DND-41 (cell line): ENCODE measurements around the gene FOXP4.

Experiments
- ATAC-seq: fragments of 200-7000 bp; cut with Tn5 transposase; 3 replicates; pipeline ENCODE4 v1.9.1; 2021; ENCODE audit warnings: low read depth; ENCODE audit not compliant: insufficient read depth
- DNase-seq: peaks from one replicate; pipeline ENCODE4 v3.0.0-alpha.2; 2020
- H2AFZ ChIP-seq: 2 replicates; pipeline ENCODE4 v1.6.0; 2012; ENCODE audit warnings: low read depth, low read length
- H3K27ac ChIP-seq: 2 replicates; pipeline ENCODE4 v1.5.1; 2012; ENCODE audit warnings: low read length, inconsistent platforms
- H3K27me3 ChIP-seq: fragments of 200-600 bp; sonication (generic); 2 replicates; pipeline ENCODE4 v1.6.0; 2012; ENCODE audit warnings: low read length, mild to moderate bottlenecking, inconsistent platforms; ENCODE audit not compliant: insufficient read depth, poor library complexity
- H3K36me3 ChIP-seq: 2 replicates; pipeline ENCODE4 v1.5.1; 2012; ENCODE audit warnings: low read length, inconsistent platforms; ENCODE audit not compliant: insufficient read depth
- H3K4me1 ChIP-seq: 2 replicates; pipeline ENCODE4 v1.5.1; 2012; ENCODE audit warnings: mild to moderate bottlenecking, low read length; ENCODE audit not compliant: insufficient read depth
- H3K4me2 ChIP-seq: 2 replicates; pipeline ENCODE4 v1.6.0; 2012; ENCODE audit warnings: mild to moderate bottlenecking, moderate library complexity, low read length, inconsistent platforms; ENCODE audit not compliant: insufficient read depth
- H3K4me3 ChIP-seq, 2 experiments: fragments of 200-600 bp in 1 of 2; shearing (Covaris generic) in 1 of 2; 2 replicates each; pipeline ENCODE4 v1.5.1; 2012 to 2016; ENCODE audit warnings: inconsistent platforms in 2 of 2, low read length in 2 of 2, mild to moderate bottlenecking in 2 of 2, low read depth in 1 of 2, moderate library complexity in 1 of 2
- H3K79me2 ChIP-seq: 2 replicates; pipeline ENCODE4 v1.6.0; 2012; ENCODE audit warnings: low read length, inconsistent platforms; ENCODE audit not compliant: insufficient read depth
- H3K9ac ChIP-seq: 2 replicates; pipeline ENCODE4 v1.6.0; 2012; ENCODE audit warnings: low read depth, mild to moderate bottlenecking, inconsistent platforms, low read length, moderate library complexity
- H3K9me3 ChIP-seq: 2 replicates; pipeline ENCODE4 v1.5.1; 2012; ENCODE audit warnings: low read length, moderate library complexity, mild to moderate bottlenecking, inconsistent platforms; ENCODE audit not compliant: insufficient read depth, severe bottlenecking
- H4K20me1 ChIP-seq: 2 replicates; pipeline ENCODE4 v1.6.0; 2012; ENCODE audit warnings: low read length; ENCODE audit not compliant: insufficient read depth
- CTCF ChIP-seq: IDR thresholded peaks from 2 replicates; pipeline ENCODE4 v1.5.1; 2012; ENCODE audit warnings: borderline replicate concordance, low read length, moderate library complexity, mild to moderate bottlenecking; ENCODE audit not compliant: poor library complexity, severe bottlenecking; ENCODE audit errors: extremely low read depth
- EZH2 ChIP-seq: IDR thresholded peaks from 3 replicates; pipeline ENCODE4 v1.6.1; 2012; ENCODE audit warnings: borderline replicate concordance, low read depth, mild to moderate bottlenecking, moderate library complexity, low read length, inconsistent platforms; ENCODE audit not compliant: severe bottlenecking

FOXP4 gene

DNA sequence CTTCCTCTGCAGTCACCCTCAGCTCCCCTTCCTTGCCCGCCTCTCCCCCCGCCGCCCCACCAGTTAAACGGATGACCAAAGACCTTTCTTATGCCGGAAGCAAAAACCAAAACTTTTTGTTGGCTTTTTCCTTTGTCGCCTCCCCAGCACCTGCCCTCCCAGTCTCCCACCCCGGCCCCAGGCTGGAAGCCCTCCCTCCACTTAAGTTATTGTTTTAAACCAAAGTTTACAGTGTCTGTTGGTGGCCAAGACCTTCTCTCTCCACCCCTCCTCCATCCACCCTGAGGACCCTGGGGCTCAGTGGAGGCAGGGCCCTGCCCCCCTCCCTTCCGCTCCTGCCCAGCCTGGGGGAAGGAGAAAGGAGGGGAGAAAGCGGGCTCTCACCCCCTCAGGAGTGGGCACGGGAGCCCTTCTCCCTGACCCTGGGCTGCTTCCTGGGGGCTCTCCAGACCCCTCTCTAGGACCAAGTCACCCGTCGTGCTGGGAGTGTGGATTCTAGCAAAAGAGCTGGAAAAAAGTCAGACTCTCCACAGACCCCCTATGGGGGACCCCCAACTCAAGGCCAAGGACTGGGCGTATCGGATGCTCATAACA lies 53.8 kb downstream of the FOXP4 start:
- ATAC-seq (no peak), DNase-seq (no peak)
- H4K20me1 ChIP-seq = no peaks in the 10 kb centered on the region
- H3K9ac ChIP-seq = no peak overlapping the region
- H2AFZ ChIP-seq = no peak overlapping the region
- no peaks in the 10 kb centered on the region for H3K79me2 ChIP-seq
- no peaks in the 10 kb centered on the region for H3K9me3 ChIP-seq
- H3K27ac ChIP-seq = no peak overlapping the region
- no peak for TF ChIP-seq EZH2
- no peak for TF ChIP-seq CTCF
- peaks cover 13% of the 10 kb centered on the region for H3K4me1 ChIP-seq
- H3K27me3 ChIP-seq = no peaks in the 10 kb centered on the region
- H3K4me3 ChIP-seq = no peak overlapping the region
- peaks cover 31% of the 10 kb centered on the region for H3K36me3 ChIP-seq
- no peak overlapping the region for H3K4me2 ChIP-seq

DNA sequence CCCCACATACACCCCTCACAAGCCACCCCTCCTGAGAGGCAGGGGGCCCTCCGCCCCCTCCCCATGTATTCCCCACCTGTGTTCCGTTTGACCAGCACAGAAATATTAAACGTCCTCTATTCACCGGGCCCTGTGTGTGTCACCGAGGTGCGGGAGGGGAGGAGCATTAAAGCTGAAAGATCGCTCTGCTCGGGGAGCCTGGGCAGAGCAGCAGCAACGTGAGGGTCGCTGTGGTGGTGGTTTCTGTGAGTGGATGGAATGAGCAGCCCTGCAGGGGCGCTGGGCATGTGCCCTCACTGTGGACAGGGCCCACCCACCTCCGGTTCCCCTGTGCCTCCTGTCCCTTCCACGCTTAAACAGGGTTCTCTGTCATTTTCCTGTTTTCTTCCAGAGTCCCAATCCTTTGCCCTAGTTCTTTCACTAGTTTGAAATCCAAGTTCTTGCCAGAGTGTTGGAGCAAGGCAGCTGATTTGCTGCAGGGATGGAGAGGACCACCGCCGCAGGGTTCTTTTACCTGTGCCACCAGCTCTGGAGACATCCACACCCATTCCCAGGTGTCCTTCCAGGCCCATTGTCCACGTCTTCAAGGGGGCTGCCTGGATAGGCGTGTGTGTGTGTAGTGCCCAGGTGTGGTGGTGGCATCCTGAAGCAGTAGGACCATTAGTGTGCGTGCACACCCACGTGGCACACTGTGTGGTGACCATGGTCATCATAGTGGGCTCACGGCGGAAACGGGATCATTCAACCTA lies 54.5 kb downstream of the FOXP4 start:
- Histone ChIP-seq H3K4me2 (no peak overlapping the region), H4K20me1 (no peaks in the 10 kb centered on the region), H3K27me3 (no peaks in the 10 kb centered on the region), H3K79me2 (no peaks in the 10 kb centered on the region), H3K4me3 (no peak overlapping the region), H3K36me3 (peaks cover 29% of the 10 kb centered on the region), H3K4me1 (peaks cover 13% of the 10 kb centered on the region), H3K27ac (no peak overlapping the region), H2AFZ (no peak overlapping the region), H3K9me3 (no peaks in the 10 kb centered on the region), H3K9ac (no peak overlapping the region)
- DNase-seq (no peak), ATAC-seq (no peak)
- TF ChIP-seq EZH2 (no peak), CTCF (no peak)

- H3K4me3 ChIP-seq = no peak overlapping the region
- H4K20me1 ChIP-seq = no peaks in the 10 kb centered on the region
- no peak overlapping the region for H2AFZ ChIP-seq
- peaks cover 13% of the 10 kb centered on the region for H3K4me1 ChIP-seq
- H3K36me3 ChIP-seq = peaks cover 28% of the 10 kb centered on the region
- H3K9me3 ChIP-seq = no peaks in the 10 kb centered on the region
- no peak overlapping the region for H3K4me2 ChIP-seq
- no peaks in the 10 kb centered on the region for H3K79me2 ChIP-seq
- ATAC-seq = no peak
- H3K27me3 ChIP-seq = no peaks in the 10 kb centered on the region
- no peak overlapping the region for H3K9ac ChIP-seq
- H3K27ac ChIP-seq = no peak overlapping the region
- no peak for TF ChIP-seq EZH2
- no peak for TF ChIP-seq CTCF
- no peak for DNase-seq
These were observed 55.0 kb downstream of the FOXP4 start for GRCh38 chr6:41601248-41601549.

GRCh38 chr6:41602422-41602743 lies 56.2 kb downstream of the FOXP4 start:
- peaks cover 16% of the 10 kb centered on the region for H3K36me3 ChIP-seq
- no peaks in the 10 kb centered on the region for H3K79me2 ChIP-seq
- ATAC-seq = no peak
- TF ChIP-seq CTCF (no peak), EZH2 (no peak)
- H4K20me1 ChIP-seq = no peaks in the 10 kb centered on the region
- peaks cover 13% of the 10 kb centered on the region for H3K4me1 ChIP-seq
- peak overlapping the region; percentile 76 for H2AFZ ChIP-seq
- H3K4me2 ChIP-seq = peak overlapping the region; percentile 65
- H3K4me3 ChIP-seq = no peak overlapping the region
- H3K9me3 ChIP-seq = no peaks in the 10 kb centered on the region
- no peak for DNase-seq
- no peaks in the 10 kb centered on the region for H3K27me3 ChIP-seq
- H3K27ac ChIP-seq = peak overlapping the region; percentile 70
- H3K9ac ChIP-seq = peak overlapping the region; percentile 49; the same call in 1 of the 2 replicates
